ENCODE results near the gene TMEM143.
"Not testable (repeated sequence)": the region's sequence is repeated elsewhere in the genome, so short reads cannot be mapped to it uniquely, and the experiment has no call there.

The TMEM143 gene

GRCh38 chr19:48363810-48364597, at the start of gene TMEM143, which contains the start of gene SYNGR4:
Gene TMEM143 (minus strand): TSS chr19:48363940. CDS start chr19:48363920, 20 bp downstream.
Gene SYNGR4 (plus strand): TSS chr19:48364367. CDS start chr19:48365843, 1,476 bp downstream.
- DNase-seq = peak; percentile 99

- DNase-seq = no peak
Measured at GRCh38 chr19:48405850-48406249, 42.1 kb upstream of the TMEM143 start.

GRCh38 chr19:48405010-48405659, 41.4 kb upstream of the TMEM143 start:
- no peak for DNase-seq

- peak; percentile 64 for DNase-seq
Measured at GRCh38 chr19:48403606-48404005, 39.9 kb upstream of the TMEM143 start.

- no peak for DNase-seq
Measured at GRCh38 chr19:48401287-48401686, 37.5 kb upstream of the TMEM143 start.

- no peak for DNase-seq
Measured at GRCh38 chr19:48400018-48400742, 36.4 kb upstream of the TMEM143 start.

- DNase-seq = peak; percentile 82
Measured at GRCh38 chr19:48398375-48399235, 34.9 kb upstream of the TMEM143 start.

GRCh38 chr19:48398102-48398374, 34.3 kb upstream of the TMEM143 start:
- DNase-seq = no peak

- no peak for DNase-seq
Measured at GRCh38 chr19:48397263-48398101, 33.7 kb upstream of the TMEM143 start.

GRCh38 chr19:48396824-48397176, 33.1 kb upstream of the TMEM143 start:
- no peak for DNase-seq

- DNase-seq = no peak
Measured at GRCh38 chr19:48396016-48396823, 32.5 kb upstream of the TMEM143 start.

GRCh38 chr19:48395499-48395898, 31.8 kb upstream of the TMEM143 start:
- DNase-seq = no peak

- DNase-seq = no peak
Measured at GRCh38 chr19:48395170-48395455, 31.4 kb upstream of the TMEM143 start.

GRCh38 chr19:48394331-48395169, 30.8 kb upstream of the TMEM143 start:
- DNase-seq = no peak

GRCh38 chr19:48393559-48394330, 30.0 kb upstream of the TMEM143 start, which contains the start of gene GRIN2D:
Gene GRIN2D (plus strand): TSS chr19:48393668. CDS start chr19:48398393, 4,725 bp downstream.
- no peak for DNase-seq

- DNase-seq = no peak
Measured at GRCh38 chr19:48392860-48393558, 29.3 kb upstream of the TMEM143 start.

- DNase-seq = not testable (repeated sequence)
Measured at GRCh38 chr19:48392006-48392344, 28.2 kb upstream of the TMEM143 start.

GRCh38 chr19:48391100-48392005, 27.6 kb upstream of the TMEM143 start, which contains the start of gene KDELR1:
Gene KDELR1 (minus strand): TSS chr19:48391551. CDS start chr19:48391358, 193 bp downstream.
- DNase-seq = peak; percentile 52
